GM04503 (cell line): ENCODE results near the gene NEUROD2.

ENCODE experiments used
- DNase-seq: peaks from one replicate; pipeline ENCODE4 v3.0.0-alpha.2; 2012; ENCODE audit warnings: low read depth

Gene NEUROD2

GRCh38 chr17:39618246-39618913, 10.7 kb upstream of the NEUROD2 start:
- DNase-seq: no peak

- no peak for DNase-seq
Measured at GRCh38 chr17:39617446-39618245, 9.9 kb upstream of the NEUROD2 start.

GRCh38 chr17:39617100-39617445, 9.4 kb upstream of the NEUROD2 start:
- no peak for DNase-seq

DNA sequence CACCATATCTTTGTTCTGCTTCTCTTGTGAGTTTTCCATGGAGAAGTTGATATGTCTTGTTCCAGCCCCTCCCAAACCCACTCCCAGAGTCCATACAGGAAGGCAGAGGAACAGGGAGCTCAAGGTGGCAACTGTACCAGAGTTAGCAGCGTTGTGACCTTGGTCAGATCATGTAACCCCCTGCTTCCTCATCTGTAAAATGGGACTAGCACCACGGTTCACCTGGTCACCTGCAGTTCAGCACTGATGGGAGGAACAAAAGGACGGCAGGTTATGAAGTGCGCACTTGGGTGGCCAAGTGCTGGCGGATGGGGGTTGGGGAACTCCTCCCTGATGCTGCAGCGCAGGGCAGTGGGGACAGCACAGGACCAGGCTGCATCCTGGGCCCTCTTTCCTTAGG, 7.7 kb upstream of the NEUROD2 start:
- no peak for DNase-seq

DNA sequence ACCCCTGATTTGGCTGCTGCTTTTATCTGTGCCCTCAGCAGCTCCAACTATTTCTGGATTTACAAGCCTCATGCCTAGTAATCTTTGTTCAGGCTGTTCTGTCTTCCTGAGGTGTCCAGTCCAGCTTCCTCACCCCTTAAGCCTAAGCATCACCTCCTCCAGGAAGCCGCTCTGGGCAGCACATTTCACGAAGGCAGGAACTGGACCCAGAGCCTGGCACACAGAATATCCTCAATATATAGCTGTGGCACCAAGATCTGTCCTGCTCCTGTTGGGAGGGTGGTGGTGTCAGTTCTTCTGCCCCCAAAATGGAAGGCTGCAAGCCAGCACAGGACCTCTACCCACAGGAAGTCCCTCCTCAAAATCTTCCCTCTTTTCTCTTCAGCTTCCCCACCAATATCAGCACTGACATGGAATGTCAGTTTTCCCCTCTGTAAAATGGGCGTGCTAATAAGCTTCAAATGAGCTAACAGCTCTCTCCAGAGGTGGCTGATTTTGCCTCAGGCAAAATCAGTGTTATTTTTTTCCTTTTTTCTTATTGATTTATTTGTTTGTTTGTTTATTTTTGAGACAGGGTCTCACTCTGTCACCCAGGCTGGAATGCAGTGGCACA, 6.9 kb upstream of the NEUROD2 start:
- no peak for DNase-seq

- DNase-seq: no peak
Measured at GRCh38 chr17:39612935-39613464, 5.3 kb upstream of the NEUROD2 start.

DNA sequence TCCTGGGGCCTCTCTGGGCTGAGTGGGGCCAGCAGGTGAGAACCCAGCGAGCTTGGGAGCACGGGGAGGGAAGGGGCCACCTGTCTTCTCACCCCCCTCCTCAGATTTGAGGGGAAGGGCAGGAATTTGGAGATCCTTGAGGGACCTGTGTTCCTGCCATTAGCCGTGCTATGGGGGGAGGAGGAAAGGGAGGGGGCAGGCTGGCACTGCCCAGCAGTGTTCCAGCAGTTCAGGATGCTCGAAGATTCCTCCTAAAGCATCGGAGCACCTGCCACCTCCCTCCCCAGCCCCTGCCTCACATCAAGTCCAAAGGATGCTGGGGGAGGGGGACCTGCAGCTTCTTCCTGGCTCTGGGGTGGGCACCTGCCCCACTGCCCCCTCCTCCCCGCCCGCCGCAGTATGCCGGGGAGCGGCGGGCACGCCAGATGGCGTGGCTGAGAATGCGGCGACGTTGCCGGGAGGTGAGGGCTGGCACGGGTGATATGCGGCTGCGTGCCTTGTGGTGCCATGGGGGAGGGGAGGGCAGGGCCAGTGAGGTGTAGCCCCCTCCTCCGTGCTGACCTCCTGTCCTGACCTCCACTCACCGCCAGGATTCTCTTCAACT, 4.7 kb upstream of the NEUROD2 start:
- no peak for DNase-seq

- DNase-seq: no peak
Measured at GRCh38 chr17:39611401-39612112, 3.8 kb upstream of the NEUROD2 start.

- no peak for DNase-seq
Measured at GRCh38 chr17:39609416-39610025, 1.8 kb upstream of the NEUROD2 start.

- DNase-seq: no peak
Measured at GRCh38 chr17:39608142-39608981, 642 bp upstream of the NEUROD2 start.

- DNase-seq: no peak
Measured at GRCh38 chr17:39607057-39607850, 466 bp downstream of the NEUROD2 start.

- DNase-seq: no peak
Measured at GRCh38 chr17:39606434-39607056, 1.2 kb downstream of the NEUROD2 start.

DNA sequence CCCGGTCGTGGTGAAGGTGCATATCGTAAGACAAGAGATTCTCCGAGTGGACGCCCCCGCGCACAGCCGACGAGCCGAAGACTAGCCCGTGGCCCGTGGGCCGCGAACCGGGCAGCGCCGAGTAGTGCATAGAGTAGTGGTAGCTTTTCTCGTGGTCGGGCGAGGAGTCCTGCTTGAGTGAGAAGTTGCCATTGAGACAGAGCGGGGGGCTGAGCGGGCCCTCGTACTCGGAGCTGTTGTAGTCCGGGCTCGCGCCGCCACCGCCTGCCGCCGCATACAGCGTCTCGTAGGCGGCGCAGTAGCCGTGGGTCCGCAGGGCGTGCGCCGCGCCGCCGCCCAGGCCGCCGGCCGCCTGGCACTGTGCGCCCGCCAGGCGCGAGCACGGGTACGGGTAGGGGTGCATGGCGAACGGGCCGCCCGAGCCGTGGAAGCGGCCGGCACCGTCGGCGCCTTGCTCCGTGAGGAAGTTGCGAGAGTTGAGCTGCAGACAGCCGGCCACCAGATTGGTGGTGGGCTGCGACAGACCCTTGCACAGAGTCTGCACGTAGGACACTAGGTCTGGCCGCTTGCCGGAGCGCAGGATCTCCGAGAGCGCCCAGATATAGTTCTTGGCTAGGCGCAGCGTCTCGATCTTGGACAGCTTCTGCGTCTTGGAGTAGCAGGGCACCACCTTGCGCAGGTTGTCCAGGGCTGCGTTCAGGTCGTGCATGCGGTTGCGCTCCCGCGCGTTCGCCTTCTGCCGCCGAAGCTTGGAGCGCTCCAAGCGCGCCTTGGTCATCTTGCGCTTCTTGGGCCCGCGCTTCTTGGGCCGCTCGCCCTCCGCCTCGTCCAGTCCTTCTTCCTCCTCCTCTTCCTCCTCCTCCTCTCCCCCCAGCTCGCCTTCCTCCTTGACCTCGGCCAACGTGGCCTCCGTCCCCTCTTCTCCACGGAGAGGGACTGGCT, 2.0 kb downstream of the NEUROD2 start:
- DNase-seq: no peak

GRCh38 chr17:39604911-39605491, 2.7 kb downstream of the NEUROD2 start:
- no peak for DNase-seq

- no peak for DNase-seq
Measured at GRCh38 chr17:39603304-39604016, 4.3 kb downstream of the NEUROD2 start.

DNA sequence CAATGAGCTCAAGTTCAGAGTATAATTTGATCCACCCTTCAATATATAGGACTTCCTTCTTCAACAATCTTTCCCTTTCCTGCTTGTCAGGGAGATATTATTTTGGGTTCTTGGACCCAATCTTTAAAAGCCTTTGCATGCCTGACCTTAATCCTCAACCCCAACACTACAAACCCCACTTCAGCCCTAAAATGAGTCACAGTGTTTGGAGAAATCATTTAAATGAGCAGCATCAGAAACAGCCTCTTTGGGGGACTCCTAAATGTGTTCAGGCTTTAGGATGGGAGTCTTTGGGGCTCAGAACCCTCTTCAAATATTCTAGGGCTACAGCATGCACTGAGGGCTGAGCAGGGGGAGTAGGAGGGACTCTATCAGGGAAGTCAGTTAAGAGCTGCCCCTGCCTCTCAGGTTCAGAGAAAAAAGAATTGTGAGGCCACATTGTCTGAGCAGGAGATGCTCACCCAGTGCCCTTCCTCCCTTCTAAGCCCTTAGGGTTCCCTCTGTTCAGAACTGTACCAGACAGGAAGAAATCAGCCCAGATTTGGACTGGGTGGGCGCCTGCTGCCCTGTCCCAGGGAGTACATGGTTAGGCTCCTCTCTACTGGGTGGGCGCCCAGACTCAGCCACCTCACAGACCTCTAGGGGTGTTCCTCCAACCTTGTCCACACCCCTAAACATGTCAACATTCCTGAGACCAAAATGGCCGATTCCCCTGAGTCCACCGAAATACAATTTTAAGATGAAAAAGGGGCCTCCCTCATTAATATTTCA, 5.0 kb downstream of the NEUROD2 start:
- no peak for DNase-seq
